SIG-M5 (cell line): ENCODE results near the gene CEMIP2.
A peak's percentile ranks its signal among the peaks of the same experiment; 100 is the strongest.
"Not testable (repeated sequence)": the region's sequence is repeated elsewhere in the genome, so short reads cannot be mapped to it uniquely, and the experiment has no call there.

Experiments used
- DNase-seq: peaks from one replicate; lab custom pipeline; 2025; lab: John Stamatoyannopoulos, UW

The CEMIP2 gene, protein sequence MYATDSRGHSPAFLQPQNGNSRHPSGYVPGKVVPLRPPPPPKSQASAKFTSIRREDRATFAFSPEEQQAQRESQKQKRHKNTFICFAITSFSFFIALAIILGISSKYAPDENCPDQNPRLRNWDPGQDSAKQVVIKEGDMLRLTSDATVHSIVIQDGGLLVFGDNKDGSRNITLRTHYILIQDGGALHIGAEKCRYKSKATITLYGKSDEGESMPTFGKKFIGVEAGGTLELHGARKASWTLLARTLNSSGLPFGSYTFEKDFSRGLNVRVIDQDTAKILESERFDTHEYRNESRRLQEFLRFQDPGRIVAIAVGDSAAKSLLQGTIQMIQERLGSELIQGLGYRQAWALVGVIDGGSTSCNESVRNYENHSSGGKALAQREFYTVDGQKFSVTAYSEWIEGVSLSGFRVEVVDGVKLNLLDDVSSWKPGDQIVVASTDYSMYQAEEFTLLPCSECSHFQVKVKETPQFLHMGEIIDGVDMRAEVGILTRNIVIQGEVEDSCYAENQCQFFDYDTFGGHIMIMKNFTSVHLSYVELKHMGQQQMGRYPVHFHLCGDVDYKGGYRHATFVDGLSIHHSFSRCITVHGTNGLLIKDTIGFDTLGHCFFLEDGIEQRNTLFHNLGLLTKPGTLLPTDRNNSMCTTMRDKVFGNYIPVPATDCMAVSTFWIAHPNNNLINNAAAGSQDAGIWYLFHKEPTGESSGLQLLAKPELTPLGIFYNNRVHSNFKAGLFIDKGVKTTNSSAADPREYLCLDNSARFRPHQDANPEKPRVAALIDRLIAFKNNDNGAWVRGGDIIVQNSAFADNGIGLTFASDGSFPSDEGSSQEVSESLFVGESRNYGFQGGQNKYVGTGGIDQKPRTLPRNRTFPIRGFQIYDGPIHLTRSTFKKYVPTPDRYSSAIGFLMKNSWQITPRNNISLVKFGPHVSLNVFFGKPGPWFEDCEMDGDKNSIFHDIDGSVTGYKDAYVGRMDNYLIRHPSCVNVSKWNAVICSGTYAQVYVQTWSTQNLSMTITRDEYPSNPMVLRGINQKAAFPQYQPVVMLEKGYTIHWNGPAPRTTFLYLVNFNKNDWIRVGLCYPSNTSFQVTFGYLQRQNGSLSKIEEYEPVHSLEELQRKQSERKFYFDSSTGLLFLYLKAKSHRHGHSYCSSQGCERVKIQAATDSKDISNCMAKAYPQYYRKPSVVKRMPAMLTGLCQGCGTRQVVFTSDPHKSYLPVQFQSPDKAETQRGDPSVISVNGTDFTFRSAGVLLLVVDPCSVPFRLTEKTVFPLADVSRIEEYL (N-terminal part only)

DNA sequence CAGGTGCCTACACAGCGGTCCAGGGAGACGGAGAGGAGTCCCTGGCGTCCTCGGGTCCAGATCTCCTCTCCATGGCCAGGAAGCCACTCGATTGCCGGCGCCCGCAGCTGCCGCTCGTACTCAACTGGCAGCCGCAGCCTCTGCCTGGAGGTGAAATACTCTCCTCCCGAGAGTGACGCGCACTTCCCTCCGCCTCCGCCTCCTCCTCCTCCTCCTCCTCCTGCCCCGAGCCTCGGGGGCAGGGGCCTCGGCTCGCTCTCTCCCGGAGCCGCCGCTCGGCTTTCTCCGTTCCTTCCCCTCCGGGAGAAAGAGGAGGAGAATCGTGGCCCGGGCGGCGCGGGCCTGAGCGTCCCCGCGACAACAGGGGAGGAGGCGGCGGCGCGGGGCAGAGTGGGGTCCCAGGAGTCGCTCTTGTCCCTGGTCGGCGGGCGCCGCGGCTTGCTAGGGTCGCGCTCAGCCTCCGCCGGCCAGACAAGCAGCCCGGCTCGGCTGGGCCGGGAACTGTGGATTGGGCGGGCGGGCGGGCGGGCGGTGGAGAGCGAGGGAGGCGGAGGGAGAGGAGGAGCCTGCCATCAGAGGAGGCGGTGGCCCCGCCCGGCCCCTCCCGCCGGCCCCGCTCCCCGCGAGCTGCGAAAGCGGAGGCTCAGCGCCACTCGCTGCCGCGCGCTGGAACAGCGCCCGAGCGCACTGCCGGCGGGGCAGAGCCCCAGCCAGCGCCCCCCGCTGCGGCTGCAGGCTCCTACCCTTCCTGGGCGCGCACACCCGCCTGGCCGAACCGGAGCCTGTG is at the start of gene CEMIP2:
Gene CEMIP2 (minus strand): TSS at position 126 of the 787 bp plus-strand sequence. CDS start 18,140 bp downstream, outside the sequence.
- peak; percentile 13 for DNase-seq

DNA sequence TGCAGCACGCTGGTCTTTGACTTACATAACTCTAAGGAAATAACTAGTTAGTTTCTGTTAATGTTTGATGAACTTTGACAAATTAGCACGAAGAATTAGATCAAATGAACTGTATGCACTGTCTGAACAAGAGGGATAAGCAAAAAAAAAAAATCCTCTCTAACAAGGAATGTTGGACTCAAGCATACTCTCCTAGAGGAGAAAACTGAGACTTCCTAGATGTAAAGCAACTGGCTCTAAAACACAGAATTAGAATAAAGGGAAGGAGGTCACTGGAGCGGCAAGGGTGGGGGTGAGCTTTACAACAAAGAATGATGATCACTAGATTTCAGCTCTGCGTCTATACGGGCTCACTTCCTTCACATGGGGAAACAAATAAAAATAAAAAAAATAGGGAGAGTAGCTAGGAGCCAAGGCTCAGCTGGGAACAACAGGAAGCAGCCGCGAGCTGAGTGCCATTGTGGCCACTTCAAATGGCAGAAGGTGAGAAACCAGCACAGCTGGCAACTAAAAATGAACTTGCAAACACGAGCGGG is 48.7 kb upstream of the CEMIP2 start:
- no peak for DNase-seq

DNA sequence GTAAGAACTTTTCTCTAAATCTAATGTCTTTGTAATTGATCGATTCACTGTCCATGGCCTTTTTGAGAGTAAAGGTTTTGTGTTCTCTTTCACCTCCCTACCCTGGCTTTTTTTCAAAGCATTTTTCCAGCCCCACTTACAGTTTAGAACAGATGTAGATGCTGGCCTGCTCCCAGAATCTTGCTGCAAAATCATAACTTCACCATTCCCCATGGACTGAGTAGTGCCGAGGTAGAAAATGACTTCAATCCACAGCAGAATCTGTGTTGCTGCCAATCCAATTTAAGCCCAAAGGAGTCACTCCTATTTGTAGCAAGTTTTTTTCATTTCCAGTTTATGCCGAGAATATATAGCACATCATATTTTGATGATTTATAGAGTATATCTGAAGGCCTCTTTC is 46.5 kb upstream of the CEMIP2 start:
- no peak for DNase-seq

DNA sequence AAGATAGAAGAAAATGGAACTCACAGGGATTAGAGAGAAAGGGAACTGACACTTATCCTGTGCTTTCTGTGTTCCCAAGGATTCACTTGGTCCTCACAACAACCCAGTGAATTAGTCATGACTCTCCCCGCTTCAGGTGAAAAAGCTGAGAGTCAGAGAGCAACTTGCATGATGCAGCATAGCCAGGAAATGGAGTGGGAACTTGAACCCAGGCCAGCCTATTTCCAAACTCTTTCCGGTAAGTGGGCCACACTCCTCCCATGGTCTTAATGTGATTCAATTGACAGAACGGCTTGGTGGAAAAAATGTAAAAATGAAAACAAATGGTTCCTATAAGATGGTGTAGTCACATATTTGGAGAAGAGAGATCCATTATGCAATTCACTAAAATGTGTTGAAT is 45.9 kb upstream of the CEMIP2 start:
- DNase-seq: no peak

DNA sequence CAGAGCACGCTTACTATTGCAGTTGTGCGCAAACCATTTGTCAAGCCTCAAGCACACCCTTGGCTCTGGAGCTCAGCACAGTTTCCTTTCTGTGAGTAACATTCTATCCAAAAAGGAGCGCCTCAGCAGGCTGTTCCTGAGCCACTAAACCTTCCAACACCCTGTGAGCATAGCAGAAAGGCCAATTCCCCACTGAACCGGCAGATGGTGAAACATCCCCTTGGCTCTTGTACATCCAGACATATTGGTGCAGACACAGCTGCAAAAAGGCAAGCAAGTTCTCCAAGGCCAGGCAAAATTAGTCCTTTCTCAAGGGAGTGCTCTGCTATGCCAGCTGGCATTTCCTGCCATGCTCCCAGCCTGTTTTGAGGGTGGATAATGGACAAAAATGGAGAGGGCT is 44.1 kb upstream of the CEMIP2 start:
- DNase-seq: no peak

DNA sequence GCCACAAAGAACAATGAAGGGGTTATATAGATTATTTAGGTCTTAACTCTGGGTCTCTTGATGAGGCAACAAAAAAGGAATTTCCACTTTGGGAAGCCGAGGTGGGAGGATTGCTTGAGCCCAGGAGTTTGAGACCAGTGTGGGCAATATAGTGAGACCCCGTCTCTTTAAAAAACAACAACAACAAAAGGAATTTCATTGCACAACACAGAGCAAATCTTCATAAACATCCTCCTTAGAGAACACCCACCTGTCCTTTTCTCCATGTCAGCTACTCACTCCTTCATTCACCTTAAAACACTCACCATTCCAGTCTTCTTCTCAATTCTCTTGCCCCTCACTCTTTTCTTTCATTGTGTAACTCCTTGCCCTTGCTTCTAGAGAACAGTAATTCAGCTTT is 39.8 kb upstream of the CEMIP2 start:
- no peak for DNase-seq

DNA sequence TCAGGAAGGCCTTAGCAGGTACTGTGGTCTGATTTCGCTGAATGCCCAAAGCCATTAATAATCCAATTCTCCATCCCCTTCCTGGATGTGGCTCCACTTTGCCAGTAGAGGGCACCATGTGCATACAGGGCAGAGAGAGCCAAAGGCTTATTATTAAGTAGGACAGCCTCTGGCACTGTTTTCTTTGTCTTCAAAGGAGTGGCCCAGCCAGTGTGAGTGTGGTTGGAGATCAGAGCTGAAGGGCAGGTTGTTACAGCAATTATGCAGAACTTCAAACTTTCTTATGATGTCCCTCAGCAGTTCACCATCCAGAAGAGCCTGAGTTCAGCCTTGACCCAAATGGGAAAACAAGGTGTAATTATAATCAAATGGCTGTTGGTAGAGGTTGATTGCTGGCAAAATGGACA is 38.6 kb upstream of the CEMIP2 start:
- DNase-seq: no peak

DNA sequence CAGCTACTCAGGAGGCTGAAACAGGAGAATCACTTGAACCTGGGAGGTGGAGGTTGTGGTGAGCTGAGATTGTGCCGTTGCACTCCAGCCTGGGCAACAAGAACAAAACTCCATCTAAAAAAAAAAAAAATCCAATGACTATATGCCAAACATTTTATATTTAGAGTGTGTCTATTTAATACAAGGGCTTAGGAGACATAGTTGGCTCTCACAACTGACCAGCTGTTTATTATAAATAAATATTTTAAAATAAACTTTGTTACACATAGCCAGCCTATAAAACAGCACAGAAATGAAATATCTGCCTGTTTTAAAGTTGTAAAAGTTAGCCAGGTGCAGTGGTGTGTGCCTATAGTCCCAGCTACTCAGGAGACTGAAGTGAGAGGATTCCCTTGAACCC is 36.8 kb upstream of the CEMIP2 start:
- not testable (repeated sequence) for DNase-seq

DNA sequence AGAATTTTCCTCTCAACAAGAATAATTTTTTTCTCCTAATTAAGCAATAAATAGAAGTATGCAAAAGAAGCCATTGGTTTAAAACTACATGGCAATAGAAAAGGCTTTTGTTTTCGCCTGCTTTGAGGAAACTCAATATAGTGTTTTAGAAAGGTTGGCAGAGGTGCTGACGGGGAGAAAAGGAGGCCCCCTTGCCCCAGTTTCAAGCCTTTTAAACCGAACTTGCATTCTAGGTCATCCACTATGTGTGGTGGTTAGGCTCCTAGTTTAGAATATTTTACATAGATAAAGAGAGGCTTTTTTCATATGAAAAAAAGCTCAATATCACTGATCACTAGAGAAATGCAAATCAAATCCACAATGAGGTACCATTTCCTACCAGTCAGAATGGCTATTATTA is 33.5 kb upstream of the CEMIP2 start:
- DNase-seq: no peak

DNA sequence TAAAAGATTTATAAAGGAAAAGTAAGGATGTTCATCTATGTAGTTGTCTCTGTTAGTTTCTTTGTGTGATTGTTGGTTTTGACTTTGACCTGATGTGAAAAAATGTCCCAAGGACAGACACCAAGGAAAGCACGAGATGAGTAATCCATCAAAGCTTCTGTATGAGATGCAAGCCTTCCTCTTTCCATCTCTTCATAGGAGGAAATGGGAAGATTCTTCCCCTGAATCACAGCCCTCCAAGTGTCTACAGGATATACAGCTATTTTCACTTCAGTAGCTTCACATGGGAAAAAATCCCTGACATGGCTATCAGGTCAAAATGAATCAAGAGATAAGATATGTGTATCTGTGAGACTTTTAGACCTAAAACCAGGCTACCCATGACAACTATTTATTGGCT is 29.0 kb upstream of the CEMIP2 start:
- no peak for DNase-seq

DNA sequence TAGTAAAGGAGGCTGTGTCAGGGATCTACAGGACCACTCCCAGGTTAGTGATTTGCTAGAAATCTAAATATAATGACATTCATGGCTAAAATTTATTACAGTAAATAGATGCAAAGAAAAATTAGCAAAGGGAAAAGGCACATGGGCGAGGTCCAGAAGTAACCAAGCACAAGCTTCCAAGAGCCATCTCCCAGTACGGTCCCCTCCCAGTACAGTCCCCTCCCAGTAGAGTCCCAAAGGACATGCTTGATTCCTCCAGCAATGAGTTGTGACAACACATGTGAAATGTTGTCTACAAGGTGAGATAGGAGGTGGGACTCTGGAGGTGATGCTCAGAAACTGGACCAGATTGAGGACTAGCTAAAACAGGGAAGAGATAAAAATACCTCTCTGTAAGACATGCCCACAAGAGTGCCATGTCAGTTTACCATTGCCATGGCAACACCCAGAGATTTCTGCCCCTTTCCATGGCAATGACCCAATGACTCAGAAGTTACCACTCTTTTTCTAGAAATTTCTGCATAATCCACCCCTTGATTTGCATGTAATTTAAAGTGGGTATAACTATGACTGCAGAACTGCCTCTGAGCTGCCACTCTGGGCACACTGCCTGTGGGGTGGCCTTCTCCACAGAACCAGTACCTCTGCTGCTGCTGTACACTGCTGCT is 27.9 kb upstream of the CEMIP2 start:
- no peak for DNase-seq

DNA sequence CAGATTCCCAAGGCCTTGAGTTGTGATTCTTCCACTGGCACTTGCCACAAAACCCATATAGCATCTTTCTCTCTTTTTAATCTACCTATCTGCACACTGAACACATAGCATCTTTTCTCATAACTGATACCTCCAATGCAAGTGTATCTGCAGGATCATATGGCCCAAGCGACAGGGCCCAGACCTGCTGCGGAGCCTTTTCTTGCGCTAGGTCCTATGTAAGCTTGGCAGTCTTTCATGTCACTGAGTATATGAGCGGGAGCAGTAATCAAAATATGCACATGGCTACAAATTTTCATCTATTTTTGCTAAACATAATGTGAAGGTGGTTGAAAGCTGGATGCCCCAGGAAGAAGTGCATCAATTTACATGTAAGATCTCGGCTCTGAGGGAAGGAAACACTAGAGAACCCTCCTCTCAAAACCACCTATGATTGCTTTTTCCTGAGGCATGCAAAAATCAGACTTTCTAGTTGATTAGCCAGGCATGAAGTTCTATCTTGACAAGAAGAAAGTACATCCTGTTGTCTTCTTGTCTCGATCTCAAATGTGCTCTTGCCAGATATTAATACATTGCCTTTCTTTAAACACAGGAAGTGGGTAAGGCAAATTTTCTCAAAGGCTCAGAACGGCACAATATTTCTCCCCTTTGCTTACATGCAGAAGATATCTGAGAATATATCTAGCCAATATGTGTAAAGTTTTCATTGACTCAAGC is 26.9 kb upstream of the CEMIP2 start:
- no peak for DNase-seq

DNA sequence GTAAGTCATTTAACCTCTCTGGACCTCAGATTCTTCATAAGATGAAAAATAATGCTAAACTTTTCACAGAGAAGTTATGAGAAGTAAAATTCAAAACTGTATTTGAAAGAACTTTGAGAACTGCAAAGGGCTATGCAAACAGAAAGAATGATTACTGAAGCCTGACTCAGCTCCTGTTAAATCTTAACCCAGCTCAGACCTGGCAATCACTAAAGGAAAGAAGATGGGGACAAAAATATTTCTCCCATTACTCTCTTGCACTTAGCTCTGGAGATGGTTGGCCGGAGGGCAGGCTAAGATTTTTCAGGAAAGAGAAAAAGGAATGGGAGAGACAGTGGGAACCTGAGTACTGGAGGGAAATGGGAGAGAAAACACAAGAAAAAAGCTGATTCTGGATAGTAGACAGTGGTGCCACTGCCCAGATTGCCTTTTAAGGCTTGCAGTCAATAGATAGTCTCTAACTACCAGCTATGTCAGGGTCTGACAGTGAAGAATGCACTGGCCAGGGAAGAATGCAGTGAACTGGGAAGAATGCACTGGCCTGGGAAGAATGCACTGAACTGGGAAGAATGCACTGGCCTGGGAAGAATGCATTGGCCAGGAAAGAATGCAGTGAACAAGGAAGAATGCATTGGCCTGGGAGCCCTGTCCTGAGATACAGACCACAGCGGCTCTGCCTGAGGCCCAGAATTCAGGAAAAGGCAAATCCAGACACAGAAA is 25.2 kb upstream of the CEMIP2 start:
- DNase-seq: no peak

DNA sequence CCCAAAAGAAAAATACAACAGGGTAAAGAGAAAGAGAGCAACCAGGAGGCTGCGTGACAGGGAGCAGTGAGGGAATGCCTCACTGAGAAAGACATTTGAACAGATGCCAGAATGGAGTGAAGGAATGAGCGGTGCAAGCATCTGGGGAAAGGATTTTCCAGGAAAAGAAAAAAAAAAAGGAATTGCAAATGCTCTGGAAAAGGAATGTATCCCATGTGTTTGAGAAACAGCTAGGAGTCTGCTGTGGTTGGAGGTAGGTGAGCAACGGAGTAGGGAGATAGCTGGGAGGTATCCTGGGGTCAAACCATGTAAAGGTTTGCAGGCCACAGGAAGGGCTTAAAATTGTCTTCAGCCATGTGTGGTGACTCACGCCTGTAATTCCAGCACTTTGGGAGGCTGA is 23.6 kb upstream of the CEMIP2 start:
- no peak for DNase-seq

DNA sequence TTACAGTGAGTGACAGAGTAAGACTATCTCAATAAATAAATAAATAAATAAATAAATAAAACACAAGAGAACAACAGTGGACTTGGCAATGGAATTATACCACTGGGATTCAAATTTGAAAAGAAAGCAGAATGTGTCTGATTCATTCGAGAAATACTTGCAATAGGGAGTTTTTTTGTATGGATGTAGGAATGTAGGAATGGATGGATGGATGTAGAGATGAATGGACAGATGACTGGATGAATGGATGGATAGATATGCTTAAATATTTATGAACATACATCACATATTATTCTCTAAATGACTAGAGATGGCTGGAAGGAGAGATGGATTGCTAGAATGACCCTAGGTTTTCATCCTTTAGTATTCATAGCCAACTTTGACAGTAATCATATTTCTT is 22.0 kb upstream of the CEMIP2 start:
- DNase-seq: no peak

DNA sequence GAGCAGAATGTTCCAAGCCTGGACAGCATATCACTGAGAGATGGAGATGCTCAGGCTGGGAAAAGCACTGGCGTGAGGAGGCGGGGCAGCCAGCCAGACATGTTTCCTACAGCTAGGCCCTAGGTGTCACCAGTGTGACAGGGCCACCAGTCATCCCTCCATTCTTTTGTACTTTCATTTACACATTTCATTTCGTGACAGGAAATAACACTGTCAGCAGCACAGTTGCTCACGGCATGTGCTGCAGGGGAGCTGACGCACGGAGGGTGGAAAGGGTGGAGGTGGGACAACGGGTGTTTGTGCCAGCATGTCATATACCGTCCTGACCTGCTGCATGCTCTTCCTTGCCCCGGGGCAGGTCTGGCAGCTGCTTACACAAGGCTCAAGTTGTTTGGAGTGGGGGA is 14.8 kb upstream of the CEMIP2 start:
- DNase-seq: no peak

DNA sequence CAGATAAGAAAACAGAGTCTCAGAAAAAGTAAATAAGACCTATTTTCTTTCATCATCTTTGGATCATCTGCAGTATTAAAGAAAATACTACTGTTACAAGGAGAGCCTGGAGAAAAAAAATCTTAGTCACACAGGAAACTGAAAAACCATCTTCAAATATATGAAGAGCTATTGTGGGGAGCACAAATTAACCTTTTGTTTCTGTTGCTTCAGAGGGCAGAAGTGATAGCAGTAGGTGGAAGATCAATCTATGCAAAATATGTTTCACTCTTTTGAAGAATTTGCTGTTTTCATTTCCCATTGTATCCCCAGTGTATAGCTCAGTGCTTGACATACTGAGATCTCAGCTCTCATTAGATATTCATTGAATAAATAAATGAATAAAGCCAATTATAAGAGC is 13.1 kb upstream of the CEMIP2 start:
- no peak for DNase-seq

DNA sequence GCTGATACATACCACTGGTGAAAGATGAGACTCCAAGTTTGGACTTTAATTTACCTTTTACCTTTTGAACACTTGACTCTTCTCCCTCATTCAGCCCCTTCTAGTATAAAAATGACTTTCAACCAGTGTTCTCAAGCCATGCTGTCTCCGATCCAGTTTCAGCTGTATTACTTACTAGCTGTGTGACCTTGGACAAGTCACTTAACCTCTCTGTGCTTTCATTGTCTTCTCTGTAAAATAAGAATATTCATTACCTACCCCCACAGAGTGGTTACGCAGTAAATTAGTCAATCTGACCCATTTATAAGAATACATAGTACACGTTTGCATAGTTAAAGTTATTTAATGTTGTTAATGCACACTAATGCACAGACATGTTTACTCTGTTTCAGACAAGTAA is 12.6 kb upstream of the CEMIP2 start:
- no peak for DNase-seq

DNA sequence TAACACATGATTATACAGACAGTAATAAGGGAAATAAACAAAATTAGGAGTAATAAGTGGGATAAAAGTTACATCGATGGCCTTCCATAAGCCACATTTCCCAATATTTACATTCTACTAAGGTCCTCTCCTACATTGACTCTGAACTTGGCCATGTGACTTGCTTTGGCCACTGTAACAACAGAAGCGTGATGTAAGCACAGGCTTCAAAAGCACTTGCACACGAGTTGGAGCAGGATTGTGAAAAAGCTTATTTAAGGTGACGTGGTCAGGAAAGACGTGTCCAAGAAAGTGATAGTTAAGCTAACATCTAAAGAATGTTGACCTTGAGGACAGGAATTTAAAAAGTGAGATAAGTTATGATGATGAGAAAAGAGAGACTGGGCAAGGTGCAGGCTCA is 9.8 kb upstream of the CEMIP2 start:
- DNase-seq: no peak
